Activated effector memory CD4-positive, alpha-beta T cell treated with Interleukin-2 at 50 U/mL for 16 hours (primary cell): ENCODE measurements around the gene C10orf88.

ENCODE experiments used
- DNase-seq: peaks from one replicate; pipeline ENCODE4 v3.0.0-alpha.2; 2020

The C10orf88 gene, protein sequence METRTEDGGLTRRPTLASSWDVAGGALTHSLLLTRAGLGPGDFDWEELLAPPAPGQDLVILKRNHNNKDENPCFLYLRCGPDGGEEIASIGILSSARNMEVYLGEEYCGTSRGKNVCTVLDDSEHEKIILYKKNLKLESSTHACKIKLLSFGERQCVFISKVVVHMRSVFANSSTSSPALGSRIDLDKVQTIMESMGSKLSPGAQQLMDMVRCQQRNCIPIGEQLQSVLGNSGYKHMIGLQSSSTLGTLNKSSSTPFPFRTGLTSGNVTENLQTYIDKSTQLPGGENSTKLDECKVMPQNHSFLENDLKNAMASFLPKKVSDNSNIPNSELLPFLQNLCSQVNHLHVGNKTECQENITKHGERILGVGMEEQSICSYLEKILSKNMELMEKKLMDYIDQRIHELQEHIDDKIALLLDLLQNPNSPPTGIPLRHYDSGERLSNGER

DNA sequence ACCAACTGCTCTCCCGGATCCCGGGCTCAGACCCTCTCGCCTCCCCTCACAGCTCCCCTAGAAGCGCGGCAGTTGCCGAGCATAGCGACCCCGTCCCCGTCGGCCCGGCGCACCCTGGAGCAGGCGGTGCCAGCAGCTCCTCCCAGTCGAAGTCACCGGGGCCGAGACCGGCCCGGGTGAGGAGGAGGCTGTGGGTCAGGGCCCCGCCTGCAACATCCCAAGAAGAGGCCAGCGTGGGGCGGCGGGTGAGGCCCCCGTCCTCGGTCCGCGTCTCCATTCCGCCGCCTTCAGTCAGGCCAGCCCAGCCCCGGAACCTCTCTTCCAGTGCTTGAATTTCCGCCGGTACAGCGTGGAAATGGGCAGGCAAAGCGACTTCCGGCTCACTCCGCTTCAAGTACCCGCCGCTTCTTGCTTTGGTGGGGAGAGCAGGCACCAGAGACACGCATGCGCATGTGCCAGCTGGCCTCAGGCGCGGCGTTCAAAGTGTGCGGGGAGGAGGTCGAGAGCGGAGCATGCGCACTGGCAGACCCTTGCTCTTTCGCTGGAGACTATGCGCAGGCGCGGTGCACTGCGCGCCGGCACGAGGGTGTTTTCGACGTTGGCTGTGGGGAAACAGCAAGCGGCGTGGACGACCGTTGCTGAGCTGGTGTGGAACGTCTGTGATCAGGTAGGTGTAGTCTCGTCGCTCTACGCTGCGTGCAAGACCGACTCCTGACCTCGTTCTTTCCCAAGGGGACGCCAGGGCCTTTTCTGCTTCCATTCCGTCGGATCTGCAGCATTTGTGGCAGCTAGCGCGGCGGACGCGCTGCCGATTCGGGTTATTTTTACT lies at the start of gene C10orf88:
TSS of gene C10orf88 (minus strand) at position 326 of the 829 bp plus-strand sequence. CDS start at position 277, 49 bp downstream.
- peak; percentile 97 for DNase-seq

DNA sequence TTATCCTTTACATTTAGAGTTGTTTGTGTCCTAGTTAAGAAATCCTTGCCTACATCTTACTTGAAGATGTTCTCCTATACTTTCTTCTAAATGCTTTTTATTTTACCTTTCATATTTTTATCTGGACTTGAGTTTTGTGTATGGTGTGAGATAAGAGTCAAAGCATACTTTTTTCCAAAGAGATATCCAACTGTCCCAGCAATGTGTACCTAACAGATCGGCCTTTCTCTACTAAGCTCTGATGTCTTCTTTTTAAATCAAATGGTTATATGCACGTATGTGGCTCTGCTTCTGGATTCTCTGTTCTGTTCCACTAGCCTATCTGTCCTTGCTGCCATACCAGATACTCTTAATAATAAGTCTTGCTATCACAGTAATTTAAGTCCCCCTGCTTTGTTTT lies 47.3 kb upstream of the C10orf88 start:
- no peak for DNase-seq

DNA sequence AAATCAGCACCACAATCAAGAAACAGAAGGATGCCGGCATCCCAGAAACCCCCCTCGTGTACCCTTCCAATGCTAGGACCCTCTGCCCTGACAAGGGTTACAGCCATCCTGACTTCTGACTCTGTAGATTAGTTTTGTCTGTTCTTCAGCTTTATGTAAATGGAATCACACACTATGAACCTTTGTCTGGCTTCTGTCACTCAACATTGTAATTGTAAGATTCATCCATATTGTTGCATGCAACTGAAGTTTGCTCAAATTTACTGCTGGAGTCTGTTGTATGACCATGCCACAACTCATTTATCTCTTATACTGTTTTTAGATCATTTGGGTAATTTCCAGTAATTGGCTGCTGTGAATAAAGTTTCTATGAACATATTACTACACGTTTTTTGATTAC lies 46.1 kb upstream of the C10orf88 start:
- DNase-seq, result no peak

DNA sequence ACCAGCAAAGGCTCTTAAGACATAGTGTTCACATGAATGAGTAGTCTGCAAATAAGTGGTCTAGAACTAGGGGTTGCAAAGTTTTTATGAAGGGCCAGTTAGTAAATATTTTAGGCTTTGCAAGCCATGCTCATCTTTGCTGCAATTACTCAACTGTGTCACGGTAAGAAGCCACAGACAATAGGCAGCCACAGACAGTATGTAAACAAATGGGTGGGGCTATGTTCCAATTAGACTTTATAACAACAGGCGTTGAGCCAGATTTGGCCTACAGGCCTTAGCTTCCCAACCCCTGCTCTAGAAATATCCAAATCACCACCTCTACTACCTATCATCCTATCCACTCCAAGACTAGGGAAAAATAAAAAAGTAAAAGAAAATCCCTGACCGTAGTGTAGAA lies 45.3 kb upstream of the C10orf88 start:
- DNase-seq, result no peak

DNA sequence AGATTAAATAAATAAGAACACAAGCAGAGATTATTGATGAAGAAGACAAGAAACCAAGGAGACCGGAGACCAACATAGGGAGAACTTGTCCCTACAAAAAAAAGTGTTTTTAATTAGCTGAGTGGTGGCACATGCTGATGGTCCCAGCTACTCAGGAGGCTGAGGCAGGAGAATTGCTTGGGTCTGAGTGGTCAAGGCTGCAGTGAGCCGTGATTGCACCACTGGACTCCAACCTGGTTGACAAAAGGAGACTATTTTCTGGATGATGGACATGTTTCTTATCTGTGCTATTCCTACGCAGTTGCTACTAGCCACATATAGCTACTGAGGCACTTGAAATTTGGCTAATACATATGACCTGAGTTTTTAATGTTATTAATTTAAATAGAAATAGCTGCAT lies 44.9 kb upstream of the C10orf88 start:
- no peak for DNase-seq

DNA sequence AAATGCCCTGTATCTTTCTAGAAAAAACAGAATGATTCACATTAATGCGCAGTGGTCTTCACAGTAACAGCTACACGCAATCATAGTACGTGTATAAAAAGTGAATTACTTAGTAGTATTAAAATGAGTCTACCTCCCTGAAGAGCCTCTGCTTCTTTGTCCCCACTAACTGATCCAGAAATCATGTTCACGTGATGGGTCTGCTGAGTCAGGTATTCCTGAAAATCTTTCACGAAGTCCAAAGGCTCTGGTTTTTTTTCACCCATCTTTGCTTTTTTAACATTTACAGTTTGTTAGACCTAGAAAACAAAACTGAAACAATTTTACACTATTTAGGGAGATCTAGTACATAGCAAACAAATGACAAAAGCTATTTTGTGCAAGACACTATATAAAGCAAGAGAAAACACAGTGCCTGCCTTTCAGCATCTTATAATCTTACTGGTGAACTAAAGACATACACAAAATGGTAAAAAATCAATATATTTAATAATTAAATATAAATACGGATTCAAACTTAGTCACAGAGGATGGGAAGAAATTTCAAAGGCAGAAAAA lies 44.4 kb upstream of the C10orf88 start:
- DNase-seq, result no peak

DNA sequence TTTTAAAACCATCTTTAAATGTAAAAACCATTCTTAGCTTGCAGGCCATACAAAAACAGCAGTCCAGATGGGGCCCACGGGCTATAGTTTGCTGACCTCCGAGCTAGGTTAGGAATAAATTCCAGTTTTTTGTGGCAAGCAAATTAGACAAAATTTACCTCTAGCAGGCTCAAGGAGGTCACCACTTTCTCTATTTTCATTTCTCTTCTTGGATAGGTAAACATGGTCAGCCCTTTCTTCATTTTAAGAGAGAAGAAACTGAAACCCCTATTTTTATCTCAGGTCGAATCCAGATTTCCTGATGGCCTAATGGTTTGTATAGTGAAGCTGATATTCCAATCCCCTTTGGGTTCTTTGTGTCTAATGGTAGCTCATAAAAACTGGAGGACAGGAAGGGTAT lies 43.8 kb upstream of the C10orf88 start:
- DNase-seq, result no peak

DNA sequence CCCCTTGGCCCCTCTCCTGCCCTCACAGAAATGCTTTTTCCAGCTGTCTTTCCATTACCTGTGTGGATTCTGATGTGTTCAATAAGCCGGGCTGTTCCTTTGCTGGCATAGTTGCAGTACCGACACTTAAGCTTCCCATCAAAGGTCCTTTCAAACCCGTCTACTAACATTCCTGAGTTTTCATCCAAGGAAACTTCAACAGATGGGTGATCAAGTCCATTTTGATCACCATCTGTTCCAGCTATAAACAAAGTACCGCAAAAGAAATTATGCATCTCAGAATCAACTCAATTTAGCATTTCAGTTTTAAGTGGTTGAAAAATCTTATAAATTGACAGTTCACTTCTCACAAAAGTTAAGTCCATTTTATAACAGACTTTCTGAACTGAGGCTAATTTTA lies 41.9 kb upstream of the C10orf88 start:
- DNase-seq, result no peak

DNA sequence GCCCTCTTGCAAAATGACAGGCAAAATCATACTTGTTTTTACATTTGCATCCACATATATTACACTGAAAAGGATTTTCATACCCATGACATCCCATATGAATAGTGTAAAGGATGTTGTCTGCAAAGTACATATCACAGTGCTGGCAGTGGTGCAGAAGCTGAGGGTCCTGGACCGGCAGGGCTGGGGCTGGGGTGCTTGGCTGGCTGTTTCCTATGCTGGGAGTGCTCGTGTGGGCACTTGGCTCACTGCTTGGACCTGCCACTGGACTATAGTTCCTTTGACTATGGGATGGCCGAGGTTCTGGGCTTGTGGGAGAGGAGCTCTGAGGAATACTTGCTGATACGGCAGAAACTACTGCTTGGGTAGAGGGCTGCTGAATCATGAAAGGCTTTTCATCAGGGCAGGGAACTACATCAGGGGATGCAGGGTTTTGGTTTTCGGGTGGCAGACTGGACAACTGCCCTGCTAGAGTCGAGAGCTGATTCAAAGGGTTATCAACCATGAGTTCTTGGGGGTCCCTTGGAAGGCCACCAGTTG lies 39.8 kb upstream of the C10orf88 start:
- no peak for DNase-seq

DNA sequence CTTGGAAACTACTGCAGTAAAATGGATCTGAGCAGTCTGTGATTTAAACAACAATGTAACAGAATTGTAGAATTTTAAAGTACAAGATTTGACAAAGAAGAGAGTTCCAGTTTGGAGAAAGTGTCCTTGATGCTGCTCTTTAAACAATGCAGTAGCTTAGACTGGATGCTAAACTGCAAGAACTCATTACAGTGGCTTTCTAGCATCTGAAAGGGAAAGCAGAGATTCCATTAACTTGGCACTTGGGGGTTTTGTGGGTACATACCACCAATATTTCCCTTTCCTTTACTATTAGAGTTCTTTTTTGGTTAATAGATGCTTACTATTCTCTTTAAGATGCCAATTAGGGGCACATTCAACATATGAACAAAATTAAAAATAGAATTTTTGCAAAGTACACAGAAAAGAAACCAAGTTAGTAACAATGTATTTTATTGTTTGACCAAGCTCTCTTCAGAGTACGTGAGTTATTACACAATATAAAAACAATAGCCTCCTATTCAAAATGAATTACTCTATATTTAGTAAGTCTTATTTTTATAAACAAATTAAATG lies 38.1 kb upstream of the C10orf88 start:
- no peak for DNase-seq

DNA sequence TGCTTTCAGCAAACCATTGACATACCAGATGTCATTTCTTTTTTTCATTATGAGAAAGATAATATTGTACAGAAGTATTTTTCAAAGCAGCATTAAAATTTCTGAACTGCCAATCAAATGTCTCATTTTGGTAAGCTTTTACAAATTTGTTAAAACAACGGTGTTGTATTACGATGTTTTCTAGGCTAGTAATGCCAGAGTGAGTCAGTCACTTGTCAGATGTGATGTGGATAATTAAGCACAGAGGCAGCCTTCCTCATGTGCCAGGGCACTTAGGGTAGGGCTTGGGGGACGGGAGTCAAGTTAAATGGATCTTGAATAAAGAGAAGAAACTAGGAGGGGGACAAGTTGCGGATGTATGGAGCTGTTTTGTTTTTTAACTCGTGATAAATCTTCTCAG lies 36.3 kb upstream of the C10orf88 start:
- no peak for DNase-seq

DNA sequence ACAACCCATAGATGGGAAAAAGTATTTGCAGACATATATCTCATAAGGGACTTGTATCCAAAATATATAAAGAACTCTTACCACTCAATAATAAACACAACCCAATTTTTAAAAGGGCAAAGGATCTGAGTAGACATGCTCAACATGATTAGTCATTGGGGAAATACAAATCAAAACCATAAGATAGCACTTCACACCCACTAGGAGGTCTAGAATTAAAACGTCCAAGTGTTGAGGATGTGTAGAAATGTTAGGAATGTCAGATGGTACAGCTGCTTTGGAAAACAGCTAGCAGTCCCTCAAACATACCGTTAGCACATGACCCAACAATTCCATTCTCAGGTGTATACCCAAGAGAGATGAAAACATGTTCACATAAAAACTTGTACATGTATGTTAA lies 34.5 kb upstream of the C10orf88 start:
- DNase-seq, result no peak

DNA sequence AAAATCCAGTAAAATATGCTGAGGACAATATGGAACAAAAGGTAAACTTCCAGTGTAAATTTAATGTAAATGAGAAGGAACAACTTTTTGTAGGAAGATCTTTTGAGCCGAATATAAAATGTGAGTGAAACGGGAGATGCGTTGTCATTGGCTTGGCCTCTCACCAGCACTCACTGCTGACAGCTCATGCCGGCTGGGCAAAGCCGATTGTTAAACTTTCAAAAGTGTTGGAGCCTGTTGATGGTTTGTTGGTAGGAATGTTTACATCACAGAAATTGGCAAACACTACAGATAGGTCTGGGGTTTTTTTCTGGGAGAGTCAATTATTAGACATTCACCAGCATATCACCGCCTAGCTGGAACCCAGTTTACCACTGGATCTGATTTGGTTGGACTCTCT lies 32.3 kb upstream of the C10orf88 start:
- no peak for DNase-seq

DNA sequence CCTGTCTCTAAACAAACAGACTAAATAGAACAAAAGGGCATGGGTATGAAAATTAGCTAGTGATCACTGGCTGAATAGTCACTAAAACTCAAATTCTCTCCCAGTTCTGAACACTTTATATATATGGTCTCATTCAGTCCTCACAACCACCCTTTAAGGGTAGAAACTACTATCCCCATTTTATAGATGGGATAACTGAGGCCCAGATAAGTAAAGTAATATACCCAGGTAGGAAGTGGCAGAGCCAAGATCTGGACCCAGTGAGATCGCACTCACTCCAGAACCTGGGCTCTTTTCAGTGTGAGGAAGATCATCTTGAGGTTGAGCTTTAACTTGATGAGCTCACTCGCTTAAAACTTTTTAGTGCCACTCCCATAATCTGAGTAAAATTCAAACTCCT lies 30.7 kb upstream of the C10orf88 start:
- DNase-seq, result no peak

DNA sequence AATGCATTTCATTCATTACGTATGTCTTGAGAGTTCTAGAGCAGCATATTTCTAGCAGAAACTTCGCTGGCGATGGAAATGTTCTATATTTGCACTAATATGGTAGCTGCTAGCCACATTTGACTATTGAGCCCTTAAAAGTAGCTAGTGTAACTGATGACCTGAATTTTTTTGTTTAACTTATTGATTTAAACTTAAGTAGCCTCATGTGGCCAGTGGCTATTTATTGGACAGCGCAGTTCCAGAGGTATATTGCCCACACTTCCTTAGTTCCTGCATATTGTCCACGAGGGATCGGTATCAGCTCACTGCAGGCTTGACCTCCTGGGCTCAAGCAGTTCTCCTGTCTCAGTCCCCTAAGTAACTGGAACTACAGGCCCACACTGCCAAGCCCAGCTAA lies 29.9 kb upstream of the C10orf88 start:
- DNase-seq, result no peak

DNA sequence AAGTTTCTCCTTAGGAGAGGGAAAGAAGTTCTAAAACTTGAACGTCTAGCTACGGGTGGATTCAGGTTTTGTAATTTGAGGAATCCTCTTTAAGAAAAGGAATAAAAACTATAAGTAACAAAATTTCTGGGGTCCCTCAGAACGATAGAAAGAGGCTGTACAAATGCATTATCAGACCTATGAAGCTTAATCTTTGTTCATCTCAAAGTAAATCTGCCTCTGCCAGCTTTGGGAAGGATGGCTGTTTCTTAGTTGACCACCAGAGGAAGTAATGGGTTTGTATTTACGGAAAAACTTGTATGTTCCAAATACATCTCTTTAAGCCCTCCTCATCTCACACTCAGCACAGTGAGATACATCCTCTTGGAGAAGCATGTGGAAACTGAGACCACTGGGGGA lies 27.0 kb upstream of the C10orf88 start:
- no peak for DNase-seq

DNA sequence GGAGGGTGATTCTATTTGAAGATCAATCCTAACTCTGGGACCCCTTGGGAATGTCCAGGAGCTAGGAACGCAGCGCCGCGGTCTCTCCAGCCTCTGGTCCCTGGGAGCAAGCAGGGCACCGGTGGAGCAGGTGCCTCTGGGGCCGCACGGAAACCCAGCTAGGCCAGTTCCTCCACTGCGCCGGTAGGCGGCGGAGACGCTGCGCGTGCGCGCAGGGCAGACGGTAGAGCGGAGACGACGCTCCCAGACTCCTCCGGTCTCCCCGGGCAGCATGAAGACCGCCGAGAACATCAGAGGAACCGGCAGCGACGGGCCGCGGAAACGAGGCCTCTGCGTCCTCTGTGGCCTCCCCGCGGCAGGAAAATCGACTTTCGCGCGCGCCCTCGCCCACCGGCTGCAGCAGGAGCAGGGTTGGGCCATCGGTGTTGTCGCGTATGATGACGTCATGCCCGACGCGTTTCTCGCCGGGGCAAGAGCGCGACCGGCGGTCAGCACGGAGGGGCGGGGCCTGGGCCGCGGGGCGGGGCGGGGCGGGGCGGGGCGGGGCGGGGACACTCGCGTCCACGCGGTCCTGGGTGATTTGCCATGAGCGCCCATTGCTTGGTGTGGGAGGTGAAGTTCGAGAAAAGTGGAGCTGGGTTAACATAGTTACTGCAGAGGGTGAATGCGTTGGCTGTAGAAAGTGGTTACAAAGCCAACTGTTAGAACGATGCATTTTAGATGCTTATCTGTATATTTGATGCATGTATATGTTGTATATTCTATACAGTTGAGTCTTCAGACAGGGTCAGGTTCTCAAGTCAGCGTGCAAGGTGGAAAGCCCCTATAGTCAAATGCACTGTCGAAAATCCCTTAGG lies 26.4 kb upstream of the C10orf88 start, which contains the start of gene PSTK:
TSS of gene PSTK (plus strand) at position 193 of the 857 bp plus-strand sequence. CDS start at position 272, 79 bp downstream.
- DNase-seq, result peak; percentile 79

DNA sequence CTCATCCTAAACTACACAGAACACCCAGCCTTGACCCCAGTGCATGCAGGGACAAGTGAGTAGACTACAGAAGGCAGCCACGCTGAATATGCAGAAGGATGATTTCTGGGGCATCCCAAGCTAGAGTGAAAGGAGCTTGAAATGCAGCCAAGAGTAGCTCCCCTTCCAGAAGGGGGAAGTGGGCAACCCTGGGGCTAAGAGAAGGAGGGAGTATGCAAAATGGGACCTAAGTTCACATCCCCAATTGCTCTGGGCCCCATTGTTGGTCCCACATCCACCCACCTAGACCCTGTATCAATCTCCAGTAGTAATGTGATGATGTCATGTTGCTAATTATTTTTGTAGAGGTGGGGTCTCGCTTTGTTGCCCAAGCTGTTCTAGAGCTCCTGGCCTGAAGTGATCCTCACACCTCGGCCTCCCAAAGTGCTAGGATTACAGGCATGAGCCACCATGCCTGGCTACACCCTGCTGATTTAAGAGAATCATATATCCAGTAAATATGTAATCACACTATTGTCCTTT lies 20.6 kb upstream of the C10orf88 start:
- no peak for DNase-seq

DNA sequence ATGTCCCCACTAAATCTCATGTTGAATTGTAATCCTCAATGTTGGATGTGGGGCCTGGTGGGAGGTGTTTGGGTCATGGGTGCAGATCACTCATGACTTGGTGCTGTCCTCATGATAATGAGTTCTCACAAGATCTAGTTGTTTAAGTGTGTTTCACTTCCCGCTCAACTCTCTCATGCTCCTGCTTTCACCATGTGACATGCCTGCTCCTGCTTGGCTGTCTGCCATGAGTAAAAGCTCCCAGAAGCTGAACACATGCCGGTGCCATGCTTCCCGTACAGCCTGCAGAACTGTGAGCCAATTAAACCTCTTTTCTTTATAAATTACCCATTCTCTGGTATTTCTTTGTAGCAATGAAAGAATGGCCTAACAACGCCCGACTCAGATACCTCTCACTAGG lies 20.0 kb upstream of the C10orf88 start:
- no peak for DNase-seq

DNA sequence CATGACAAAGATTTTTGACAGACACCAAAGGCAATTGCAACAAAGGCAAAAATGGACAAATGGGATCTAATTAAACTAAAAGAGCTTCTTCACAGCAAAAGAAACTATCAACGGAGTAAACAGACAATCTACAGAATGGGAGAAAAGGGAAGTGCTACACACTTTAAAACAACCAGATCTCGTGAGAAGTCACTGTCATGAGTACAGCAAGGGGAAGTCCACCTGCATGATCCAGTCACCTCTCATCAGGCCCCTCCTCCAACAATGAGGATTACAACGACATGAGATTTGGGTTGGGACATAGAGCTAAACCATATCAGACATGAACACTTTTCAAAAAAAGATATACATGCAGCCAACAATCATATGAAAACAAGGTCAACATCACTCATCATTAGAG lies 14.7 kb upstream of the C10orf88 start:
- no peak for DNase-seq

DNA sequence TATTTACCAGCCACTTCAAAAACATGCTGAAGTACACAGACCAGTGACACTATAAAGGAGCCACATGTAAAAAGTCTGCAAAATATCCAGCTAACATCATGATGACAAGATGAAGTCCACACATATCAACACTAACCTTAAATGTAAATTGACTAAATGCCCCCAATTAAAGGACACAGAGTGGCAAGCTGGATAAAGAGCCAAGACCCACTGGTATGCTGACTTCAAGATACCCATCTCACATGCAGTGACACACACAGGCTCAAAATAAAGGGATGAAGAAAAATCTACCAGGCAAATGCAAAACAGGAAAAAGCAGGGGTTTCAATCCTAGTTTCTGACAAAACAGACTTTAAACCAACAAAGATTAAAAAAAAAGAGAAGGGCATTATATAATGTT lies 12.9 kb upstream of the C10orf88 start:
- no peak for DNase-seq

DNA sequence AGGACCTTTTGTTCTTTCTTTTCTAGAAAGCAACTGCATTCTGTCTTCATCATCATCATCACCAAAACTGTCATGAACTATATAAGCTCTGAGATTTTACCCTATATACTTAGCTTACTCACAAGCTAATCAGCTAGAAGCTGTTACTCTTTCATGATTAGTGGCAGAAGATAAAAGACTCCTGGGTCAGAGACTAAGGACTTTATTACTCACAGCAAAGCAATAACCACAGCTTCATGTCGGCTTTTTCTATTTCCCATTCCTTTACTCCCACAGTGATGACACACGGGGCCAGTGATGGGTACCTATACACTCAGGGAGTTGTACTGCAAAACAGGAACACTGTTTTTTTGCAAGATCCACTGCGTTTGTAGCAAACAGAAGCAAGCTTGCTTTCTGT lies 8.4 kb upstream of the C10orf88 start:
- DNase-seq, result no peak
